Breast epithelium (tissue), 3 donors: ENCODE results near the gene BDKRB1.

Source experiments
- POLR2A ChIP-seq: fragments of 450-650 bp; IDR thresholded peaks from one replicate; pipeline ENCODE4 v1.6.1; 2016; ENCODE audit warnings: antibody characterized with exemption, mild to moderate bottlenecking, moderate library complexity
- TF ChIP-seq, protein P1 (sequence below), 3 donors: fragments of 450-650 bp; IDR thresholded peaks; one replicate each; pipeline ENCODE4 v1.5.1; 2016 to 2017; ENCODE audit warnings: antibody characterized with exemption in 3 of 3, mild to moderate bottlenecking in 3 of 3, moderate library complexity in 3 of 3

DNA sequence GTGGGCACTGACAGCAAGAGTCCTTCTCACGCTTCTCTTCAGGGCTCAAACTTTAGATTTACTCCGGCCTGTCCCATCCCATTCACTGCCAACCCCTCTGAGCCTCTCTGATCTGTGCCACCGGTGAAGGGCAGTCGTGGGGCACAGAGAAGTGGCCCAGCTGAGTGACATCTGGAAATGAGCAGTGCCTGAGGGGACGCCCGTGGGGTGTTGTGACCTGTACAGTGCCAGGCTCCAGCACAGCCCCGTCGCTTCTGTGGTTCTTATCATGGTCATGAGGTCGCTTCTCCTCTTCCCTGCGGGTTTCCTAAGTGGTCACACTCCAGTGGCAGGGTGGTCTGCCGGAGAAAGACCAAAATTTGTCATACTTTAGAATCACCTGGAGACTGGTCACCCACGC, 47.3 kb upstream of the BDKRB1 start:
- TF ChIP-seq, protein P1, sequence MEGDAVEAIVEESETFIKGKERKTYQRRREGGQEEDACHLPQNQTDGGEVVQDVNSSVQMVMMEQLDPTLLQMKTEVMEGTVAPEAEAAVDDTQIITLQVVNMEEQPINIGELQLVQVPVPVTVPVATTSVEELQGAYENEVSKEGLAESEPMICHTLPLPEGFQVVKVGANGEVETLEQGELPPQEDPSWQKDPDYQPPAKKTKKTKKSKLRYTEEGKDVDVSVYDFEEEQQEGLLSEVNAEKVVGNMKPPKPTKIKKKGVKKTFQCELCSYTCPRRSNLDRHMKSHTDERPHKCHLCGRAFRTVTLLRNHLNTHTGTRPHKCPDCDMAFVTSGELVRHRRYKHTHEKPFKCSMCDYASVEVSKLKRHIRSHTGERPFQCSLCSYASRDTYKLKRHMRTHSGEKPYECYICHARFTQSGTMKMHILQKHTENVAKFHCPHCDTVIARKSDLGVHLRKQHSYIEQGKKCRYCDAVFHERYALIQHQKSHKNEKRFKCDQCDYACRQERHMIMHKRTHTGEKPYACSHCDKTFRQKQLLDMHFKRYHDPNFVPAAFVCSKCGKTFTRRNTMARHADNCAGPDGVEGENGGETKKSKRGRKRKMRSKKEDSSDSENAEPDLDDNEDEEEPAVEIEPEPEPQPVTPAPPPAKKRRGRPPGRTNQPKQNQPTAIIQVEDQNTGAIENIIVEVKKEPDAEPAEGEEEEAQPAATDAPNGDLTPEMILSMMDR (IDR thresholded peaks at IDR 0.05), result no peak
- no peak for TF ChIP-seq POLR2A
